Measurements from ENCODE around the gene SFMBT2. TPM values are rescaled to one million over a fixed set of nuclear protein-coding genes. Genes with fewer than 3 reads are reported as not detected.

Gene SFMBT2
- total and polyA plus RNA-seq, 2 of the 4 experiments (the other 2 are of a cell fraction), result 0.70 to 1.3 TPM

DNA sequence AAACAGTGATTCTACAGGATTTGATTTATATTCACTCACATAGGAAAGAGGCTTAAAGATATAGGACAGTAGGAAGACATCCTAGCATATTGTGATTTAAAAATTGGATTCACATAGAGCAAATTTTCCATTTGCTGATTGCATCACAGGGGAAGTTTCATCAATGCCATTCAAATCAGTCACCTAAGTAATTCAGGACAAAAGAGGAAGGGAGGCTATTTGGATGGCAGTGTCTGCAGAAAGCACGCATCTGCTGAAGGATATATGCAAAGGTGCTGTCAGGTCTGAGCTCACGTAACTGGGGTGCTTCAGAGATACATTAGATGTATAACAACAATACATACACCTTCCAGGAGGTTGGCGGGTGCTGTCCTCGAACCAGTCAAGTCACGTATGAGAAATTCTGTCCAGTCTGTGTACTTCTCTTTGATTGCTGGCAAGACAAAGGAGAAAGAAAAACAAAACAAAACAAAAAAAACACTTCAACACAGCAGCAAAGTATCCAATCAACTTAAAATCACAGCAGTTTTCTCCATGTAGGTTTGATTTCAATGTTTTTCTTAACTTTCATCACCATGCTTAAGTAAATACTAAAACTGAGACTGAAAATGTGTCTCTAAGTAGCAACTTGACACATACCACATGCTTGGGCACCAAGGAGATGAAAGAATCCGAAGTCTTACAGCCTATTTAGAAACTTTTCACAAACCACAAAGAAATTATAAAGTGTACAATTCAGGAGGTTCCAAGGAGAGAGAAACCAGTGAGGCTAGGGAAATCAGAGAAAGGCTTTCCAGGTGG lies 125.1 kb downstream of the SFMBT2 start:
- no peaks in the 10 kb centered on the region for H3K36me3 ChIP-seq (ENCODE audit: control insufficient read depth, insufficient read depth, low read length)
- H2BK15ac ChIP-seq (ENCODE audit: low read depth, low read length), result no peak overlapping the region
- no peak for DNase-seq
- no peak overlapping the region for H4K91ac ChIP-seq (ENCODE audit: insufficient read depth, low read depth, low read length)
- no peak for ATAC-seq (ENCODE audit: low read depth)
- H3K9me1 ChIP-seq (ENCODE audit: insufficient read depth, low read length), result no peaks in the 10 kb centered on the region
- H3K4me2 ChIP-seq (ENCODE audit: low read depth, low read length), result no peak overlapping the region
- H2AFZ ChIP-seq (replicated peaks; ENCODE audit: low read length, poor library complexity), result no peak overlapping the region
- H2BK5ac ChIP-seq (ENCODE audit: low read depth, low read length, poor library complexity, severe bottlenecking), result no peak overlapping the region
- H2BK120ac ChIP-seq (ENCODE audit: low read depth, low read length), result no peak overlapping the region
- BruUV-seq (replicated peaks), result no TSS peak
- no peak overlapping the region for H4K5ac ChIP-seq (ENCODE audit: low read depth, low read length)
- H3K4me3 ChIP-seq (ENCODE audit: insufficient read depth, low read depth, low read length), result no peak overlapping the region
- WGBS, 2 experiments (ENCODE audit: extremely low coverage in 2 of 2, insufficient read length in 1 of 2), result no CpG with 5 or more reads among the region's 6 CpGs
- dilution Hi-C loops (cut with HindIII; ENCODE audit: low sequenced_read_pairs, unreplicated experiment), result no loop called here
- H3K9me3 ChIP-seq (ENCODE audit: control insufficient read depth, insufficient read depth, low read length), result 0 out of 2 replicates have a peak, but pooled peaks cover 2% of the 10 kb centered on the region
- H2AK5ac ChIP-seq (ENCODE audit: low read depth, low read length), result no peak overlapping the region
- no peak overlapping the region for H3K27ac ChIP-seq (ENCODE audit: insufficient read depth, low read length)
- no peak overlapping the region for H2BK20ac ChIP-seq (ENCODE audit: low read depth, low read length)
- no peak overlapping the region for H3K4ac ChIP-seq (ENCODE audit: low read depth, low read length)
- no peak overlapping the region for H3K14ac ChIP-seq (replicated peaks; ENCODE audit: low read depth, low read length)
- intact Hi-C loops (cut with micrococcal nuclease), result no loop called here
- CTCF ChIA-PET, result no interaction called here
- H2AK9ac ChIP-seq (replicated peaks; ENCODE audit: low read depth, low read length, poor library complexity), result no peak overlapping the region
- H3K56ac ChIP-seq (ENCODE audit: extremely low read depth, insufficient read depth, low read length), result no peak overlapping the region; the same call in 1 of the 2 replicates
- no peak overlapping the region for H3K18ac ChIP-seq (ENCODE audit: low read depth, low read length)
- TF ChIP-seq MXI1 (IDR thresholded peaks at IDR 0.05; ENCODE audit: borderline replicate concordance, low read depth, low read length), result no peak
- no peak for TF ChIP-seq CHD1 (IDR thresholded peaks at IDR 0.05; ENCODE audit: low read depth, low read length)
- no peak for TF ChIP-seq CEBPB (IDR thresholded peaks at IDR 0.05; ENCODE audit: low read depth, low read length)
- TF ChIP-seq RAD21 (IDR thresholded peaks at IDR 0.05; ENCODE audit: low read length), result no peak
- TF ChIP-seq POLR2A (IDR thresholded peaks at IDR 0.05; ENCODE audit: low read depth, low read length), result no peak
- no peak for TF ChIP-seq CTCF (conservative IDR thresholded peaks at IDR 0.05; ENCODE audit: low read depth, low read length)
- no peak for TF ChIP-seq FOS (IDR thresholded peaks at IDR 0.05; ENCODE audit: low read depth, low read length)
- TF ChIP-seq SMC3 (IDR thresholded peaks at IDR 0.05; ENCODE audit: low read depth, low read length), result no peak
- H3K79me1 ChIP-seq (ENCODE audit: low read depth in 1 of 2, low read length in 2 of 2), result no peaks in the 10 kb centered on the region
- H4K8ac ChIP-seq (ENCODE audit: low read depth in 2 of 2, low read length in 2 of 2), result no peak overlapping the region
- peaks cover 2% of the 10 kb centered on the region; the same call in 1 of the 2 replicates for H3K4me1 ChIP-seq (ENCODE audit: control insufficient read depth, insufficient read depth, low read length)
- in situ Hi-C loops (cut with MboI; ENCODE audit: low sequenced_read_pairs), result no loop called here
- no peaks in the 10 kb centered on the region for H3K27me3 ChIP-seq (ENCODE audit: control insufficient read depth, insufficient read depth, low read length)
- no peaks in the 10 kb centered on the region for H4K20me1 ChIP-seq (ENCODE audit: insufficient read depth, low read length)
- POLR2A ChIA-PET (ENCODE audit: unreplicated experiment), result no interaction called here
- no peak overlapping the region for H3K9ac ChIP-seq (ENCODE audit: low read depth, low read length)
- no peak overlapping the region for H3K23ac ChIP-seq (ENCODE audit: low read depth, low read length)

Data from IMR-90 (cell line).